ENCODE measurements around the gene RWDD1.
A peak's percentile ranks its signal among the peaks of the same experiment; 100 is the strongest.

Gene RWDD1

DNA sequence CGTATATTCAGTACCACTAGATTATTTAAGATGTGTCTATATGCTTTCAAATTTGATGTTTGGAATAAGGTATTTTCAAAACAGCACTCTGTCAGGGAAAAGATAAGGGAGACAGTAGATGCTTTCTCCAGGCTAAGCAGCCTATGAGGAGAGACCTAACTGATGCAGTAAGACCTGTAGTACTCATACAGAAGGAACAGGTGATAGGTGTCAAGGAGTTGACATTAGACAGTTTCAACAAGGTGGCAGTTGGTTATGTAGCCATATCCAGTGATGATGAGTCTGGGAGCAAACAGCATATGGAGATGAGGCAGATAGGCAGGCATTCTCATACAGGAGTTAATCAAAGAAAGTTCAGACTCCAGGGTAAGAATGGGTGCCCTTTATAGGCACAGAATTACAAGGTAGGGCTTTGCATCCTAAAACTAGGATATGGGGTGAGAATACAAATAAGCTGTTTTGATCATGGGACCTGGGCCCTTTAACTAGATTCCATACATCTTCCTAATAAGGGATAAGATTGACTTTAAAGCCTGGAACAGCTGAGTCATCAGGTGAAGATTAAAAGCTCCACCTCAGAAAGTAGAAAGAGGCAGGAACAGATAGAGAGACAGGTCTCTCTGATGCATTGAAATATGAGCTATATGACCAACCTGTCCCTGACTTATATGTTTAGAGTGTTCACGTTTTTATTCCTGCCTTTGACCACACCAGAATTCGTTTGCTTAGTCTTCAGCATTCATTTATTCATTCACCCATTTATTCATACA is 52.9 kb downstream of the RWDD1 start:
- Histone ChIP-seq H3K23ac (ENCODE audit: low read length) (no peak overlapping the region), H4K8ac (ENCODE audit: low read depth, low read length) (no peak overlapping the region), H2AK5ac (ENCODE audit: low read length) (no peak overlapping the region), H2BK5ac (ENCODE audit: low read length) (no peak overlapping the region), H2BK15ac (replicated peaks; ENCODE audit: low read depth) (no peak overlapping the region), H3K27me3 (ENCODE audit: insufficient read depth, low read length, poor library complexity) (no peaks in the 10 kb centered on the region), H3K4me1 (ENCODE audit: control insufficient read depth, low read depth, low read length) (no peaks in the 10 kb centered on the region), H3K27ac (ENCODE audit: low read depth, low read length) (no peak overlapping the region), H3K18ac (ENCODE audit: low read length) (no peak overlapping the region), H3K56ac (ENCODE audit: low read length) (no peak overlapping the region), H3K9ac (ENCODE audit: low read length) (no peak overlapping the region), H3K79me1 (ENCODE audit: low read length) (no peaks in the 10 kb centered on the region), H3K79me2 (ENCODE audit: control insufficient read depth, insufficient read depth, low read length) (no peaks in the 10 kb centered on the region), H3K4me3 (ENCODE audit: low read length) (no peak overlapping the region), H4K5ac (ENCODE audit: low read length) (no peak overlapping the region), H2BK120ac (ENCODE audit: low read depth, low read length) (no peak overlapping the region), H3K36me3 (ENCODE audit: control insufficient read depth, insufficient read depth, low read length) (no peaks in the 10 kb centered on the region), H3K4me2 (ENCODE audit: low read length) (no peak overlapping the region), H3K4ac (ENCODE audit: low read depth, low read length) (no peak overlapping the region)
- peak; percentile 6 for DNase-seq
- WGBS (ENCODE audit: extremely low coverage, insufficient coverage, low lambda C conversion rate) = no CpG with 5 or more reads among the region's 3 CpGs

GRCh38 chr6:116625872-116626271 is 54.6 kb downstream of the RWDD1 start:
- WGBS (ENCODE audit: extremely low coverage, insufficient coverage, low lambda C conversion rate) = no CpG with 5 or more reads among the region's 3 CpGs

GRCh38 chr6:116629563-116629981 is 58.3 kb downstream of the RWDD1 start:
- no peak overlapping the region for H3K4me3 ChIP-seq (ENCODE audit: low read length)
- WGBS (ENCODE audit: extremely low coverage, insufficient coverage, low lambda C conversion rate) = no CpG with 5 or more reads among the region's 5 CpGs
- no peak for DNase-seq
- no peaks in the 10 kb centered on the region for H3K27me3 ChIP-seq (ENCODE audit: insufficient read depth, low read length, poor library complexity)
- H3K4me1 ChIP-seq (ENCODE audit: control insufficient read depth, low read depth, low read length) = no peaks in the 10 kb centered on the region
- H3K4me2 ChIP-seq (ENCODE audit: low read length) = no peak overlapping the region
- H3K36me3 ChIP-seq (ENCODE audit: control insufficient read depth, insufficient read depth, low read length) = no peaks in the 10 kb centered on the region
- H3K56ac ChIP-seq (ENCODE audit: low read length) = no peak overlapping the region
- H3K79me1 ChIP-seq (ENCODE audit: low read length) = no peaks in the 10 kb centered on the region
- no peak overlapping the region for H2AK5ac ChIP-seq (ENCODE audit: low read length)
- no peak overlapping the region for H2BK120ac ChIP-seq (ENCODE audit: low read depth, low read length)
- no peak overlapping the region for H3K23ac ChIP-seq (ENCODE audit: low read length)
- no peak overlapping the region for H2BK15ac ChIP-seq (replicated peaks; ENCODE audit: low read depth)
- H4K5ac ChIP-seq (ENCODE audit: low read length) = no peak overlapping the region
- no peaks in the 10 kb centered on the region for H3K79me2 ChIP-seq (ENCODE audit: control insufficient read depth, insufficient read depth, low read length)
- H3K4ac ChIP-seq (ENCODE audit: low read depth, low read length) = no peak overlapping the region
- no peak overlapping the region for H3K27ac ChIP-seq (ENCODE audit: low read depth, low read length)
- H2BK5ac ChIP-seq (ENCODE audit: low read length) = no peak overlapping the region
- no peak overlapping the region for H3K18ac ChIP-seq (ENCODE audit: low read length)
- H3K9ac ChIP-seq (ENCODE audit: low read length) = no peak overlapping the region
- no peak overlapping the region for H4K8ac ChIP-seq (ENCODE audit: low read depth, low read length)

More at GRCh38 chr6:116625872-116626271, 54.6 kb downstream of the RWDD1 start:
- Histone ChIP-seq H3K27ac (ENCODE audit: low read depth, low read length) (no peak overlapping the region), H2BK5ac (ENCODE audit: low read length) (no peak overlapping the region), H3K79me1 (ENCODE audit: low read length) (no peaks in the 10 kb centered on the region), H4K8ac (ENCODE audit: low read depth, low read length) (no peak overlapping the region), H3K9ac (ENCODE audit: low read length) (no peak overlapping the region), H2BK120ac (ENCODE audit: low read depth, low read length) (no peak overlapping the region), H3K18ac (ENCODE audit: low read length) (no peak overlapping the region), H3K4ac (ENCODE audit: low read depth, low read length) (no peak overlapping the region), H4K5ac (ENCODE audit: low read length) (no peak overlapping the region), H3K36me3 (ENCODE audit: control insufficient read depth, insufficient read depth, low read length) (no peaks in the 10 kb centered on the region), H3K79me2 (ENCODE audit: control insufficient read depth, insufficient read depth, low read length) (no peaks in the 10 kb centered on the region), H3K27me3 (ENCODE audit: insufficient read depth, low read length, poor library complexity) (no peaks in the 10 kb centered on the region), H2AK5ac (ENCODE audit: low read length) (no peak overlapping the region), H2BK15ac (replicated peaks; ENCODE audit: low read depth) (no peak overlapping the region), H3K4me3 (ENCODE audit: low read length) (no peak overlapping the region), H3K4me2 (ENCODE audit: low read length) (no peak overlapping the region), H3K56ac (ENCODE audit: low read length) (no peak overlapping the region), H3K23ac (ENCODE audit: low read length) (no peak overlapping the region), H3K4me1 (ENCODE audit: control insufficient read depth, low read depth, low read length) (no peaks in the 10 kb centered on the region)
- DNase-seq = no peak

DNA sequence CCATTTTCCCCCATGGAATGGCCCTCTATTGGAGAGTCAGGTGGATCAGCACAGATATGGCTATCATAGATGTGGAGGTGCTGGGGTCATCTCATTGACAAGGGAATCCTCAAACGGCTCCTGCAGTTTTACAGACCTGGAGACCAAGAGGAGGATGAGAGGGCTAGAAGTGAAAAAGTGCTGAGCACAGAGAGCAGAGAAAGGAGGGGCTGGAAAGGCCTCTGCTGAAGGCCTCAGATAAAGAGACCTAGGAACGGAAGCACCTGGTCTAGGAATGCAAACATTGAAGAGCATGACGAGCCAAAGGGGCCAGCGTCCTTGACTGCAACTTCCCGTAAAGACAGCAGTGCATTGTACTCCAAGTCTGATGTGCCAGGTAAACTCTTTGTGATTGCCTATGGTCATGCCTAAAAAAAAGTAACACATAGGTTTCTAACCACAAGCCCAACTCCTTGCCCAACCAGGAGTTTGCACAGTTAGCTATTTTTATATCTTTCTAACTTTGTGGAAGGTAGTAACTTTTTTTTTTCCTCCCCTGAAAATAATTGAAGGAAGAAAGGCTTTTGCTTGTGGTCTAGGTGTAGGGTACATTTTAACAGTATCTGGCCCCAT is 60.2 kb downstream of the RWDD1 start:
- Histone ChIP-seq H4K5ac (ENCODE audit: low read length) (no peak overlapping the region), H3K56ac (ENCODE audit: low read length) (no peak overlapping the region), H3K79me1 (ENCODE audit: low read length) (no peaks in the 10 kb centered on the region), H2BK5ac (ENCODE audit: low read length) (no peak overlapping the region), H3K27me3 (ENCODE audit: insufficient read depth, low read length, poor library complexity) (no peaks in the 10 kb centered on the region), H3K4me1 (ENCODE audit: control insufficient read depth, low read depth, low read length) (no peaks in the 10 kb centered on the region), H4K8ac (ENCODE audit: low read depth, low read length) (no peak overlapping the region), H2AK5ac (ENCODE audit: low read length) (no peak overlapping the region), H3K27ac (ENCODE audit: low read depth, low read length) (no peak overlapping the region), H3K79me2 (ENCODE audit: control insufficient read depth, insufficient read depth, low read length) (no peaks in the 10 kb centered on the region), H2BK120ac (ENCODE audit: low read depth, low read length) (no peak overlapping the region), H3K4me2 (ENCODE audit: low read length) (no peak overlapping the region), H3K23ac (ENCODE audit: low read length) (no peak overlapping the region), H3K18ac (ENCODE audit: low read length) (no peak overlapping the region), H3K4me3 (ENCODE audit: low read length) (no peak overlapping the region), H3K9ac (ENCODE audit: low read length) (no peak overlapping the region), H3K4ac (ENCODE audit: low read depth, low read length) (no peak overlapping the region), H3K36me3 (ENCODE audit: control insufficient read depth, insufficient read depth, low read length) (no peaks in the 10 kb centered on the region), H2BK15ac (replicated peaks; ENCODE audit: low read depth) (no peak overlapping the region)
- DNase-seq = peak; percentile 4
- WGBS (ENCODE audit: extremely low coverage, insufficient coverage, low lambda C conversion rate) = no CpG with 5 or more reads among the region's 5 CpGs

GRCh38 chr6:116633685-116634084 is 62.4 kb downstream of the RWDD1 start:
- Histone ChIP-seq H3K4me2 (ENCODE audit: low read length) (no peak overlapping the region), H3K56ac (ENCODE audit: low read length) (no peak overlapping the region), H3K36me3 (ENCODE audit: control insufficient read depth, insufficient read depth, low read length) (no peaks in the 10 kb centered on the region), H3K18ac (ENCODE audit: low read length) (no peak overlapping the region), H3K27me3 (ENCODE audit: insufficient read depth, low read length, poor library complexity) (no peaks in the 10 kb centered on the region), H3K4me3 (ENCODE audit: low read length) (no peak overlapping the region), H3K4ac (ENCODE audit: low read depth, low read length) (no peak overlapping the region), H2BK15ac (replicated peaks; ENCODE audit: low read depth) (no peak overlapping the region), H2BK5ac (ENCODE audit: low read length) (no peak overlapping the region), H3K79me2 (ENCODE audit: control insufficient read depth, insufficient read depth, low read length) (no peaks in the 10 kb centered on the region), H2AK5ac (ENCODE audit: low read length) (no peak overlapping the region), H2BK120ac (ENCODE audit: low read depth, low read length) (no peak overlapping the region), H3K4me1 (ENCODE audit: control insufficient read depth, low read depth, low read length) (no peaks in the 10 kb centered on the region), H4K8ac (ENCODE audit: low read depth, low read length) (no peak overlapping the region), H3K27ac (ENCODE audit: low read depth, low read length) (no peak overlapping the region), H4K5ac (ENCODE audit: low read length) (no peak overlapping the region), H3K9ac (ENCODE audit: low read length) (no peak overlapping the region), H3K79me1 (ENCODE audit: low read length) (no peaks in the 10 kb centered on the region), H3K23ac (ENCODE audit: low read length) (no peak overlapping the region)
- WGBS (ENCODE audit: extremely low coverage, insufficient coverage, low lambda C conversion rate) = no CpG with 5 or more reads among the region's 2 CpGs
- DNase-seq = peak; percentile 63
